Keratinocyte (primary cell): Measurements from ENCODE around the gene RABGGTA.

Experiments
- CTCF ChIP-seq, 3 experiments: IDR thresholded peaks in 1 of 3; conservative IDR thresholded peaks in 1 of 3; optimal IDR thresholded peaks in 1 of 3; 2 replicates in 2 of 3; 3 replicates in 1 of 3; pipeline versions ENCODE3 to v1.5.1; 2011; ENCODE audit warnings: low read length in 3 of 3, mild to moderate bottlenecking in 3 of 3, moderate library complexity in 2 of 3, control low read depth in 1 of 3, inconsistent platforms in 1 of 3; ENCODE audit not compliant: insufficient read depth in 2 of 3; ENCODE audit errors: extremely low read depth in 1 of 3
- EZH2 ChIP-seq: IDR thresholded peaks from one replicate; pipeline ENCODE4 v1.6.1; 2012; ENCODE audit warnings: inconsistent platforms, mild to moderate bottlenecking, low read length, moderate library complexity

- no peak for TF ChIP-seq CTCF (optimal IDR thresholded peaks at IDR 0.05 in 1 of 3, IDR thresholded peaks at IDR 0.05 in 1 of 3, conservative IDR thresholded peaks at IDR 0.05 in 1 of 3; ENCODE audit: extremely low read depth in 1 of 3, insufficient read depth in 2 of 3, low read length in 3 of 3)
- TF ChIP-seq EZH2 = no peak
Measured at GRCh38 chr14:24314377-24315193, 43.2 kb upstream of the RABGGTA start.
